ENCODE results near the gene PAF1.

- TF ChIP-seq MAX (IDR thresholded peaks at IDR 0.05) (no peak), EP300 (IDR thresholded peaks at IDR 0.05; ENCODE audit: borderline replicate concordance) (no peak)
Measured at GRCh38 chr19:39388657-39389056, 2.2 kb downstream of the PAF1 start.

Measured in Ishikawa (cell line).